ENCODE measurements around the gene IFNB1. TPM values are rescaled to one million over a fixed set of nuclear protein-coding genes. Genes with fewer than 3 reads are reported as not detected.

Gene IFNB1
- total RNA-seq, 1 experiment from 2014 or later: not detected

DNA sequence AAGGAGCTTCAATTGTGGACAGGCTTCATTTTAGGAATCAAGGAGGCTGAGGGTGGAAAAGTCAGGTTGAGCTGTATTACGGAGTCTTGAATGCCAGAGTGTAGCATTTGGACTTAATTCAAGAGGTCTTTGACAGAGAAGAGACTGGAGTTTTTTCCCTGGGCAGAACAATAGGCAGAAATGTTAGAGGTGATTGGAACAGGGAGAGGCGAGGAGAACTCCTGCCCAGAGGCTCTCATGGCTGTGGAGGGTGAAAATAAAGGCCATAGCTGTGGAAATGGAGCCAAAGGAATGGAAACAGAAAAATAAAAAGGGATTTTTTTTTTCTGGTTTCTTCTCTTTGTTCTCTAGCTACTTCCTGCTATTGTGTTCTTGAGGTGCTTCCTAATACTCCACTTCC, 3.7 kb upstream of the IFNB1 start:
- DNase-seq: no peak
- Mint-ChIP-seq H3K27ac (no peak overlapping the region), H3K36me3 (ENCODE audit: insufficient read depth in 1 of 3, low read depth in 3 of 3) (peaks cover 0 to 6% (median 0%) of the 10 kb centered on the region in 3 experiments; a peak in 3 of 7 replicates), H3K27me3 (ENCODE audit: low read depth) (no peaks in the 10 kb centered on the region), H3K4me3 (no peak overlapping the region), H3K4me1 (no peaks in the 10 kb centered on the region), H3K9me3 (peaks cover 5 to 9% of the 10 kb centered on the region in 2 experiments; a peak in 4 of 5 replicates)
- Histone ChIP-seq H4K5ac (ENCODE audit: insufficient read length, low read depth, low read length) (no peak overlapping the region), H3K27ac (ENCODE audit: insufficient read length, low read depth, low read length) (no peak overlapping the region), H4K8ac (replicated peaks; ENCODE audit: insufficient read length, low read depth, low read length) (no peak overlapping the region), H3K18ac (ENCODE audit: insufficient read length, low read depth, low read length) (no peak overlapping the region), H3K4ac (ENCODE audit: low read depth, low read length) (no peak overlapping the region), H2BK5ac (ENCODE audit: insufficient read length, low read length) (no peak overlapping the region), H3K9ac (ENCODE audit: extremely low read depth, insufficient read length, low read length) (no peak overlapping the region), H2BK12ac (ENCODE audit: insufficient read length, low read depth, low read length) (no peak overlapping the region), H2BK20ac (ENCODE audit: low read depth, low read length, poor library complexity, severe bottlenecking) (no peak overlapping the region), H4K91ac (ENCODE audit: insufficient read length, low read depth, low read length) (no peak overlapping the region), H3K23me2 (ENCODE audit: insufficient read length, low read depth, low read length, poor library complexity, severe bottlenecking) (no peaks in the 10 kb centered on the region), H3K9me3 (ENCODE audit: control insufficient read depth, low read depth, low read length) (no peaks in the 10 kb centered on the region), H3K27me3 (ENCODE audit: insufficient read depth, low read length) (no peaks in the 10 kb centered on the region), H2BK120ac (ENCODE audit: low read depth, low read length, poor library complexity, severe bottlenecking) (no peak overlapping the region), H3K79me1 (ENCODE audit: insufficient read depth, low read depth, low read length, poor library complexity, severe bottlenecking) (no peaks in the 10 kb centered on the region), H2AK5ac (ENCODE audit: insufficient read length, low read length) (no peak overlapping the region), H3T11ph (ENCODE audit: low read length) (no peak overlapping the region), H3K79me2 (ENCODE audit: insufficient read depth, low read length) (no peaks in the 10 kb centered on the region), H3K56ac (ENCODE audit: insufficient read length, low read depth, low read length) (no peak overlapping the region), H3K4me1 (ENCODE audit: insufficient read depth, low read length) (no peaks in the 10 kb centered on the region), H3K23ac (ENCODE audit: insufficient read length, low read depth, low read length) (no peak overlapping the region), H3K4me2 (ENCODE audit: insufficient read depth, insufficient read length, low read length) (no peak overlapping the region), H2BK15ac (ENCODE audit: low read depth, low read length) (no peak overlapping the region), H3K14ac (ENCODE audit: insufficient read depth, low read length) (no peak overlapping the region), H4K20me1 (ENCODE audit: control insufficient read depth, insufficient read depth, insufficient read length) (no peaks in the 10 kb centered on the region), H2AFZ (ENCODE audit: low read length) (no peak overlapping the region)
- TF ChIP-seq, protein P1, sequence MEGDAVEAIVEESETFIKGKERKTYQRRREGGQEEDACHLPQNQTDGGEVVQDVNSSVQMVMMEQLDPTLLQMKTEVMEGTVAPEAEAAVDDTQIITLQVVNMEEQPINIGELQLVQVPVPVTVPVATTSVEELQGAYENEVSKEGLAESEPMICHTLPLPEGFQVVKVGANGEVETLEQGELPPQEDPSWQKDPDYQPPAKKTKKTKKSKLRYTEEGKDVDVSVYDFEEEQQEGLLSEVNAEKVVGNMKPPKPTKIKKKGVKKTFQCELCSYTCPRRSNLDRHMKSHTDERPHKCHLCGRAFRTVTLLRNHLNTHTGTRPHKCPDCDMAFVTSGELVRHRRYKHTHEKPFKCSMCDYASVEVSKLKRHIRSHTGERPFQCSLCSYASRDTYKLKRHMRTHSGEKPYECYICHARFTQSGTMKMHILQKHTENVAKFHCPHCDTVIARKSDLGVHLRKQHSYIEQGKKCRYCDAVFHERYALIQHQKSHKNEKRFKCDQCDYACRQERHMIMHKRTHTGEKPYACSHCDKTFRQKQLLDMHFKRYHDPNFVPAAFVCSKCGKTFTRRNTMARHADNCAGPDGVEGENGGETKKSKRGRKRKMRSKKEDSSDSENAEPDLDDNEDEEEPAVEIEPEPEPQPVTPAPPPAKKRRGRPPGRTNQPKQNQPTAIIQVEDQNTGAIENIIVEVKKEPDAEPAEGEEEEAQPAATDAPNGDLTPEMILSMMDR (conservative IDR thresholded peaks at IDR 0.05): no peak
- WGBS (ENCODE audit: extremely low coverage, insufficient read length, low lambda C conversion rate): no CpG with 5 or more reads among the region's 2 CpGs

All from H9 (cell line).